EL (cell line): Measurements from ENCODE around the gene SRGAP2C.
A peak's percentile ranks its signal among the peaks of the same experiment; 100 is the strongest.
"Not testable (repeated sequence)": the region's sequence is repeated elsewhere in the genome, so short reads cannot be mapped to it uniquely, and the experiment has no call there.

ENCODE experiments used
- DNase-seq: peaks from one replicate; pipeline ENCODE4 v3.0.0-alpha.2; 2016

The SRGAP2C gene

GRCh38 chr1:121389895-121390560 lies 205.3 kb downstream of the SRGAP2C start:
- not testable (repeated sequence) for DNase-seq

- not testable (repeated sequence) for DNase-seq
Measured at GRCh38 chr1:121392130-121392529, 207.4 kb downstream of the SRGAP2C start.

DNA sequence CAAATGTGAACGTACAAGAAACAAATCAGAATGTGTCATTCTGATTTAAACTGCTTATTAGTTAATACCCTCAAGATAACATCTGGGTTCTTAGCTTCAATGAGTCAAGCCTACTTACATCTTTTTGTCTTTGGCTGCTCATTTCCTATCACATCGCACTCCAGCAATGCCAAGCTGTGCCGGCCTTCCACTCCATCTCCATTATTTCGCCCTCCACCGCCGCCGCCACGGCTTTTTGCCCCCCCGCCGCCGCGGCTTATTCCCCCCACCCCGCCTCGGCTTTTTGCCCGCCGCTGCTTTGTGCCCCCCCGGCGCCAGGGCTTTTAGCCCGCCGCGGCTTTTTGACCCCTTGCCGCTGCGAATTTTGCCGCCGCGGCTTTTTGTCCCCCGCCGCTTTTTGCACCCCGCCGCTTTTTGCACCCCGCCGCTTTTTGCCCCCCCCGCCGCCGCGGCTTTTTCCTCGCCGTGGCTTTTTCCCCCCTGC lies 211.0 kb downstream of the SRGAP2C start:
- DNase-seq, result peak; percentile 60

DNA sequence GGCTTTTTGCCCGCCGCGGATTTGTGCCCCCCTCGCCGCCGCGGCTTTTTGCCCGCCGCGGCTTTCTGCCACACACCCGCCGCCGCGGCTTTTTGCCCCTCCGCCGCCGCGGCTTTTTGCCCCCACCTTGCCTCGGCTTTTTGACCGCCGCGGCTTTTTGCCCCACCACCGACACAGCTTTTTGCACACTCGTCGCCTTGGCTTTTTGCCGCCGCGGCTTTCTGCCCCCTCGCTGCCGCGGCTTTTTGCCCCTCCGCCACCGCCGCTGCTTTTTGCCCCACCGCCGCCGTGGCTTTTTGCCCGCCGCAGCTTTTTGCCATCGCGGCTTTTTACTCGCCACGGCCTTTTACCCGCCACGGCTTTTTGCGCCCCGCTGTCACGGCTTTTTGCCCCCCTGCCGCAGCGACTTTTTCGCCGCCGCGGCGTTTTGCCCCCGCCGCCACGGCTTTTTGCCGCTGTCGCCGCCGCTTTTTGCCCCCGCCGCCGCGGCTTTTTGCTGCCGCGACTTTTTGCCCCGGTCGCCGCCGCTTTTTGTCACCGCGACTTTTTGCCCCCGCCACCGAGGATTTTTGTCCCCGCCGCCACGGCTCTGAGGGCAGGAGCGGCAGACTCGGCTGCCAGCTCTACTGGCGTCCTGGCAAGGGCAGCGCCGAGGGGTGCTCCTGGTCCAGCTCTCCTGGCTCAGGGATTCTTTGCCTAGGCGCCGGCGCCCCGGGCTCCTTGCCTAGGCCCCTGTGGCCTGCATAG lies 211.7 kb downstream of the SRGAP2C start:
- DNase-seq, result peak; percentile 9

GRCh38 chr1:121397101-121397500 lies 212.3 kb downstream of the SRGAP2C start:
- not testable (repeated sequence) for DNase-seq

DNA sequence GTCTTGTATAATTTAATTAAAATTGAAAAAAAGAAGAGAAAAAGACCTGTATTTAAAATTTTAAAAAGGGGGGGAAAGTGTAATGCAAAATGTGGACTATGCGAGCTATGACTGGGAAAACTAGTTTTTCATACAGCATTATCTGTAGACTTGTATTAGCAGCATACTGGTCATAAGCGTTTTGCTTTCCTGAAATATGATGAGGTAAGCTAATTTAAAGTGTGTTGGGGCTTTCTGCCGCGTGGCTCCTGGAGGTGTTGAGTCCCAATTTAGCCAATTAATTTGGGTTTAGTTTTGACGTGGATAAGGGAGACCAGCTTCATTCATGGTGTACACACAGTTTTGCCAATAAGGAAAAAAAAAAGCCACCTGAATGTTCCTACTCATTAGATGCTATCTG lies 214.4 kb downstream of the SRGAP2C start:
- not testable (repeated sequence) for DNase-seq

- DNase-seq, result not testable (repeated sequence)
Measured at GRCh38 chr1:121400108-121400507, 215.3 kb downstream of the SRGAP2C start.

DNA sequence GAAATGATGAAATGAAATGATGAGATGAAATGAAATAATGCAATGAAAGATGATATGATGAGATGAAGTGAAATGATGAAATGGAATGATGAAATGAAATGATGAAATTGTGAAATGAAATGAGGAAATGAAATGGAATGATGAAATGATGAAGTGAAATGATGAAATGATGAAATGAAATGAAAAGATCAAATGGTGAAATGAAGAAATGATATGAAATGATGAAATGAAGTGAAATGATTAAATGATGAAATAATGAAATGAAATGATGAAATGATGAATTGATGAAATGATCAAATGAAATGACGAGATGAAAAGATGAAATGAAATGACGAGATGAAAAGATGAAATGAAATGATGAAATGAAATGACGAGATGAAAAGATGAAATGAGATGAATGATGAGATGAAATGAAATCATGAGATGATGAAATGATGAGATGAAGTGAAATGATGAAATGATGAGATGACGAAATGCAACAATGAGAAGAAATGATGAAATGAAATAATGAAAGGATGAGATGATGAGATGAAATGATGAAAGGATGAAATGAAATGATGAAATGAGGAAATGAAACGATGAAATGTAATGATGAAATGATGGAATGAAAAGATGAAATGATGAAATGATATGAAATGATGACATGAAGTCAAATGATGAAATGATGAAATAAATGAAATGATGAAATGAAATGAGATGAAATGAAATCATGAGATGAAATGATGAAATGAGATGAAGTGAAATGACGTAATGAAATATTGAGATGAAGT lies 216.0 kb downstream of the SRGAP2C start:
- DNase-seq, result not testable (repeated sequence)

- not testable (repeated sequence) for DNase-seq
Measured at GRCh38 chr1:121401375-121401955, 216.7 kb downstream of the SRGAP2C start.

- not testable (repeated sequence) for DNase-seq
Measured at GRCh38 chr1:121403254-121403653, 218.5 kb downstream of the SRGAP2C start.

DNA sequence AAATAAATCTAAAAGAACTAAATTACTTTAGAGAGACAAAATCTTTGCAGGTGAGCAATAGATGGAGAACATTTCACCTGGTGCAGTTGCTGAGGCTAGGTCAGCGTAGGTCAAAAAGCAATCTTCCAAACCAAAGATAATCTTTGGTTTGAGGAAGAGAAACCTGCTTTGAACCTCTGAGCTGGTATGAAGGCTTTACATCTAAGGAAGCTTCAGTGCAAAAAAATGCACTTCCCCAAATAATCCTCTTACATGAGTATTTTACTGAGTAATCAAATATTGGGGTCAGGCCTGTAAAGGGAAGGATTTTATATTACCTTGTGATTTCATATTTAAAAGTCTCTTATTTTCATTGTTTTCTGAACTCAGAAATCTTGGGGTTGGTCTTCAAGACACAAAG lies 223.6 kb downstream of the SRGAP2C start:
- DNase-seq, result no peak

DNA sequence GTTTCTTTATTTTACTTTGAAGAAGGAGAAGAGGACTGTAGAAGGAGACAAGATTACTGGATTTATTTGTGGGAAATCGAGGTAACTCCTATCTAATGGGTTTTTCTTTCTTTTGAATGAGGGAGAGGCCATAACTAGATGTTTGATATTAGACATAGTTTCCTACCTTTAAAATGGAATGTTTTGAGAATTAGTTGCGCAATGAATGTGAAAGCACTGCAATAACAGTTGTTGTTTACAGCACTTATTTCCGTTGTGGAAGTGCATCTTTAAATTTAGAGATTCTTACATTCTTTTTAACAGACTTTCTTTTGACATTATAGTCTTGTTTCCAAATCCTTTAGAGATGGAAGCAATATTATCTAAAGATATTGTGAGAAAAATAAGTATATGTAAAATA lies 229.0 kb downstream of the SRGAP2C start:
- DNase-seq, result no peak

- DNase-seq, result peak; percentile 23
Measured at GRCh38 chr1:121414905-121415304, 230.1 kb downstream of the SRGAP2C start.

GRCh38 chr1:121417325-121417923 lies 232.6 kb downstream of the SRGAP2C start:
- peak; percentile 28 for DNase-seq

- no peak for DNase-seq
Measured at GRCh38 chr1:121418369-121419049, 233.7 kb downstream of the SRGAP2C start.

DNA sequence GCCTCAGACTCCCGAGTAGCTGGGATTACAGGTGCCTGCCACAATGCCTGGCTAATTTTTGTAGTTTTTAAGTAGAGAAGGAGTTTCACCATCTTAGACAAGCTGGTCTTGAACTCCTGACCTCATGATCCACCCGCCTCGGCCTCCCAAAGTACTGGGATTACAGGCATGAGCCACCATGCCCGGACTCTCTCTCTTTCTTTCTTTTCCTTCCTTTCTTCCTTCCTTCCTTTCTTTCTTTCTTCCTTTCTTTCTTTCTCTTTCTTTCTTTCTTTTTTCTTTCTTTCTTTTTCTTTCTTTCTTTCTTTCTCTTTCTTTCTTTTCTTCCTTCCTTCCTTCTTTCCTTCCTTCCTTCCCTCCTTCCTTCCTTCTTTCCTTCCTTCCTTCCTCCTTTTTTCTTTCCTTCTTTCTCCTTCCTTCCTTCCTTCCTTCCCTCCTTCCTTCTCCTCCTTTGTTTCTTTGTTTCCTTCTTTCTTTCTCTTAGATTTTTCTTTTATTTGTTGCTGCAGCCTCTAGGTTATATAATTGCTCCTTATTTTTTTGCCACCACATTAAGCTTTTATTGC lies 234.4 kb downstream of the SRGAP2C start:
- DNase-seq, result not testable (repeated sequence)

GRCh38 chr1:121421490-121421889 lies 236.7 kb downstream of the SRGAP2C start:
- DNase-seq, result not testable (repeated sequence)

DNA sequence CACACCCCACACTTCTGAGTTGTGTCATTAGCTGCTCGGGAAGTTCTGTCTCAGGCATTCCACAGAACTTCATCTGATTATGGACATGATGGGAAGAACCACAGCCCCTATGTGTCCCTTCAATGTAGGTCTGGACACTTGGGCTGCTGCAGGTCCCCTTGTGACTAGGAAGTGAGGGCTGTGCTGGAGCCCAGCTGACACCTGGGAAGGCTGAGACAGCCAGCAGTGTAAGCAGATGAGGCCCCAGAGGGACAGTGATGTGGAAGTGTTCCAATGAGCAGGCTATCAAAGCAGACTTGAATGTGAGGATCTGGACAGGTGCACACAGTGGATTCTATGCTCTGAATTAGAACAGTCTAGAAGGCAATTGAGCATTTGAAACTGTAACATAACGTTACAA lies 239.2 kb downstream of the SRGAP2C start:
- DNase-seq, result not testable (repeated sequence)

GRCh38 chr1:121433517-121433916 lies 248.7 kb downstream of the SRGAP2C start:
- not testable (repeated sequence) for DNase-seq

DNA sequence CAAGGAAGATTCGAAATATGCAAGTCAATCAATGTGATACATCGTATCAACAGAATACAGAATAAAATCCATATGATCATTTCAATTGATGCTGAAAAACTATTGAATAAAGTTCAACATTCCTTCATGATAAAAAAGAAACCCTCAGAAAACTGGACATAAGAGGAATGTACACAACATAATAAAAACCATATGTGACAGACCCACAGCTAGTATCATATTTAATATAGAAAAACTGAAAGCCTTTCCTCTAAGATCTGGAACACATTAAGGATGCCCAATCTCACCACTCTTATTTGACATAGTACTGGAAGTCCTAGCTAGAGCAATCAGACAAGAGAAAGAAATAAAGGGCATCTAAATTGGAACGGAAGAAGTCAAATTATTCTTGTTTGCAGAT lies 254.1 kb downstream of the SRGAP2C start:
- peak; percentile 14 for DNase-seq

GRCh38 chr1:121440993-121441392 lies 256.2 kb downstream of the SRGAP2C start:
- no peak for DNase-seq
